Measurements from ENCODE around the gene R3HDM4.

GRCh38 chr19:936175-936546 is 23.1 kb upstream of the R3HDM4 start:
- TF ChIP-seq POLR2AphosphoS5 (IDR thresholded peaks at IDR 0.05; ENCODE audit: low read depth, low read length) (no peak), TAF1 (IDR thresholded peaks at IDR 0.05; ENCODE audit: borderline replicate concordance, insufficient read depth, low read length) (no peak), REST (IDR thresholded peaks at IDR 0.05; ENCODE audit: insufficient read depth in 1 of 2, low read depth in 2 of 2, low read length in 2 of 2) (no peak), SIN3A (IDR thresholded peaks at IDR 0.05; ENCODE audit: borderline replicate concordance, insufficient read depth, low read length) (no peak), FOXP2 (optimal IDR thresholded peaks at IDR 0.05; ENCODE audit: borderline replicate concordance, extremely low read depth, extremely low read length, insufficient read depth) (no peak)
